PC-9 (cell line): ENCODE measurements around the gene HSPB7. TPM values are rescaled to one million over a fixed set of nuclear protein-coding genes. Genes with fewer than 3 reads are reported as not detected.
A peak's percentile ranks its signal among the peaks of the same experiment; 100 is the strongest.
"Not testable (repeated sequence)": the region's sequence is repeated elsewhere in the genome, so short reads cannot be mapped to it uniquely, and the experiment has no call there.

Experiments used
- BruUV-seq: library from RNA; stranded (reverse); fragments of 400-500 nt; replicated peaks from 2 replicates; lab custom pipeline; 2021; lab: Mats Ljungman, UMichigan
- CTCF ChIA-PET: fragments of 300-600 bp; sonication (Branson Sonifier 250); formaldehyde crosslinking; loops from one replicate; lab custom pipeline; 2022; ENCODE audit warnings: antibody characterized with exemption; lab: Charles Lee
- POLR2A ChIA-PET: fragments of 300-600 bp; sonication (Branson Sonifier 250); formaldehyde crosslinking; loops from one replicate; lab custom pipeline; 2022; ENCODE audit warnings: antibody characterized with exemption; ENCODE audit not compliant: unreplicated experiment; lab: Charles Lee
- DNase-seq, 2 experiments: peaks; one replicate each; pipeline versions ENCODE4 v3.0.0 to v3.0.0-alpha.2; 2015 to 2022; ENCODE audit warnings: mixed read lengths in 1 of 2
- H2AFZ ChIP-seq: fragments of 200-600 bp; sonication (generic); 2 replicates; pipeline ENCODE4 v1.8.1; 2017; ENCODE audit warnings: antibody characterized with exemption
- H3F3A ChIP-seq: fragments of 200-600 bp; sonication (generic); 2 replicates; pipeline ENCODE4 v1.8.1; 2017; ENCODE audit warnings: antibody characterized with exemption, mild to moderate bottlenecking, low read depth; ENCODE audit not compliant: insufficient read depth
- H3K27ac ChIP-seq: fragments of 200-600 bp; sonication (generic); 2 replicates; pipeline ENCODE4 v1.6.1; 2016; ENCODE audit warnings: mixed run types
- H3K27me3 ChIP-seq: fragments of 200-600 bp; sonication (generic); 2 replicates; pipeline ENCODE4 v1.6.1; 2016; ENCODE audit warnings: low read depth, mixed run types; ENCODE audit not compliant: insufficient read depth
- H3K36me3 ChIP-seq: fragments of 200-600 bp; sonication (generic); 2 replicates; pipeline ENCODE4 v1.6.1; 2016; ENCODE audit warnings: low read depth, mixed run types
- H3K4me1 ChIP-seq: fragments of 200-600 bp; sonication (generic); replicated peaks from 2 replicates; pipeline ENCODE4 v1.6.1; 2016; ENCODE audit warnings: mixed run types; ENCODE audit not compliant: insufficient read depth
- H3K4me2 ChIP-seq: fragments of 200-600 bp; sonication (generic); 2 replicates; pipeline ENCODE4 v1.6.1; 2017; ENCODE audit warnings: mixed run types
- H3K4me3 ChIP-seq: fragments of 200-600 bp; sonication (generic); 2 replicates; pipeline ENCODE4 v1.6.1; 2016; ENCODE audit warnings: mixed run types
- H3K79me2 ChIP-seq: fragments of 200-600 bp; sonication (generic); 2 replicates; pipeline ENCODE4 v1.6.1; 2017; ENCODE audit warnings: low read depth, mixed run types
- H3K9me2 ChIP-seq: fragments of 200-600 bp; sonication (generic); 2 replicates; pipeline ENCODE4 v1.8.1; 2017; ENCODE audit warnings: mild to moderate bottlenecking; ENCODE audit not compliant: insufficient read depth
- H3K9me3 ChIP-seq: fragments of 200-600 bp; sonication (generic); 2 replicates; pipeline ENCODE4 v1.8.1; 2016; ENCODE audit warnings: low read depth; ENCODE audit not compliant: insufficient read depth
- H4K20me1 ChIP-seq: fragments of 200-600 bp; sonication (generic); 2 replicates; pipeline ENCODE4 v1.8.1; 2017; ENCODE audit not compliant: insufficient read depth
- EZH2 ChIP-seq: fragments of 200-600 bp; sonication (generic); IDR thresholded peaks from 2 replicates; pipeline ENCODE4 v1.8.0; 2017; ENCODE audit warnings: antibody characterized with exemption, low read depth
- intact Hi-C: fragments of 100-400 bp; cut with micrococcal nuclease; formaldehyde crosslinking; loops from one replicate; pipeline ENCODE4 v1.10.0; 2022; ENCODE audit not compliant: unreplicated experiment
- total RNA-seq: library from RNA; stranded (reverse); gene quantifications from 2 replicates; pipeline ENCODE4 v1.2.3, GENCODE V29; 2021
- TF ChIP-seq, protein P1 (sequence below): fragments of 200-600 bp; sonication (generic); conservative IDR thresholded peaks from 2 replicates; pipeline ENCODE4 v1.6.1; 2017; ENCODE audit warnings: mixed run types, antibody characterized with exemption, mild to moderate bottlenecking, moderate library complexity

Gene HSPB7
- total RNA-seq, 1 experiment from 2014 or later, result not detected

DNA sequence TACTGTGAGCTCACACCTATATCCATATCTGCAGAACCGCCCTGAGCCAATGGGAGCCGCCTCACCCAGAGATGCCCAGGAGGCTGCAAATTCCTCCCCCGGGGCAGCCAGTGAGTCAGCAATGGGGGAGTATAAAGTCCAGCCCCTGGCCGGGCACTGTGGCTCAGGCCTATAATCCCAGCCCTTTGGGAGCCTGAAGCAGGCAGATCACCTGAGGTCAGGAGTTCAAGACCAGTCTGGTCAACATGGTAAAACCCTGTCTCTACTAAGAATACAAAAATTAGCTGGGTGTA is 20.7 kb upstream of the HSPB7 start:
- Histone ChIP-seq H3K4me2 (no peak overlapping the region), H3K36me3 (no peaks in the 10 kb centered on the region), H4K20me1 (no peaks in the 10 kb centered on the region), H3K4me1 (no peaks in the 10 kb centered on the region), H3F3A (no peaks in the 10 kb centered on the region), H3K9me2 (no peaks in the 10 kb centered on the region), H3K79me2 (no peaks in the 10 kb centered on the region), H3K4me3 (no peak overlapping the region), H3K27ac (no peak overlapping the region), H3K9me3 (no peaks in the 10 kb centered on the region), H3K27me3 (no peaks in the 10 kb centered on the region), H2AFZ (no peak overlapping the region)
- CTCF ChIA-PET, result interaction anchor here (0.6 to 0.7 kb wide), 2 partner anchors 46 to 100 kb away, joined by 3 to 4 read pairs; no protein-coding TSS in a partner anchor
- no peak for TF ChIP-seq EZH2
- TF ChIP-seq, protein P1, sequence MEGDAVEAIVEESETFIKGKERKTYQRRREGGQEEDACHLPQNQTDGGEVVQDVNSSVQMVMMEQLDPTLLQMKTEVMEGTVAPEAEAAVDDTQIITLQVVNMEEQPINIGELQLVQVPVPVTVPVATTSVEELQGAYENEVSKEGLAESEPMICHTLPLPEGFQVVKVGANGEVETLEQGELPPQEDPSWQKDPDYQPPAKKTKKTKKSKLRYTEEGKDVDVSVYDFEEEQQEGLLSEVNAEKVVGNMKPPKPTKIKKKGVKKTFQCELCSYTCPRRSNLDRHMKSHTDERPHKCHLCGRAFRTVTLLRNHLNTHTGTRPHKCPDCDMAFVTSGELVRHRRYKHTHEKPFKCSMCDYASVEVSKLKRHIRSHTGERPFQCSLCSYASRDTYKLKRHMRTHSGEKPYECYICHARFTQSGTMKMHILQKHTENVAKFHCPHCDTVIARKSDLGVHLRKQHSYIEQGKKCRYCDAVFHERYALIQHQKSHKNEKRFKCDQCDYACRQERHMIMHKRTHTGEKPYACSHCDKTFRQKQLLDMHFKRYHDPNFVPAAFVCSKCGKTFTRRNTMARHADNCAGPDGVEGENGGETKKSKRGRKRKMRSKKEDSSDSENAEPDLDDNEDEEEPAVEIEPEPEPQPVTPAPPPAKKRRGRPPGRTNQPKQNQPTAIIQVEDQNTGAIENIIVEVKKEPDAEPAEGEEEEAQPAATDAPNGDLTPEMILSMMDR, result no peak
- POLR2A ChIA-PET, result interaction anchor here (0.5 kb wide), 1 partner anchor 513 kb away, joined by 3 read pairs; no protein-coding TSS in a partner anchor
- intact Hi-C loops, result no loop called here
- peak; percentile 50 to 74 for DNase-seq
- no TSS peak for BruUV-seq

DNA sequence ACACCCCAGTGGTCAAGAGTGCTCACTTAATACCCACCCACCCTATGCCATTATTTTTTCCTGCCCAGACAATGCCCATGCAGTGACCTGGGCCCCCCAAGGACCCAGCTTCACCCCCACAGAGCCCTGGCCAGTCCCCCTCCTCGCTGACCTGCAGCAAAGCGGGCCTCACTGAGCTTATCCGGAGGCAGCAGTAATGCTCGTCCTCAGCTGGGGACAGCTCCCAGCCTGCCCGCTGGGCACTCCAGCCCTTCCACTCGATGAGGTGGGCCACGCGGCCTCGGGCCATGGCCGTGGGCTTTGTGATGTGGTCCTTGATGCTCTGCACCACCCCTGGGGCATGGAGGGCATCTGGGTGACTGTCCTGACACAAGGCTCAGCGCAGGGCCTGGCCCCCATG is 18.6 kb upstream of the HSPB7 start:
- BruUV-seq, H4K20me1 ChIP-seq, H3K4me1 ChIP-seq, H3K27me3 ChIP-seq, H3K9me2 ChIP-seq, H3K9me3 ChIP-seq, H3K4me2 ChIP-seq, DNase-seq, POLR2A ChIA-PET, H3K36me3 ChIP-seq, H3F3A ChIP-seq, intact Hi-C loops, H3K79me2 ChIP-seq, H2AFZ ChIP-seq, H3K4me3 ChIP-seq, H3K27ac ChIP-seq, CTCF ChIA-PET: not testable (repeated sequence)

DNA sequence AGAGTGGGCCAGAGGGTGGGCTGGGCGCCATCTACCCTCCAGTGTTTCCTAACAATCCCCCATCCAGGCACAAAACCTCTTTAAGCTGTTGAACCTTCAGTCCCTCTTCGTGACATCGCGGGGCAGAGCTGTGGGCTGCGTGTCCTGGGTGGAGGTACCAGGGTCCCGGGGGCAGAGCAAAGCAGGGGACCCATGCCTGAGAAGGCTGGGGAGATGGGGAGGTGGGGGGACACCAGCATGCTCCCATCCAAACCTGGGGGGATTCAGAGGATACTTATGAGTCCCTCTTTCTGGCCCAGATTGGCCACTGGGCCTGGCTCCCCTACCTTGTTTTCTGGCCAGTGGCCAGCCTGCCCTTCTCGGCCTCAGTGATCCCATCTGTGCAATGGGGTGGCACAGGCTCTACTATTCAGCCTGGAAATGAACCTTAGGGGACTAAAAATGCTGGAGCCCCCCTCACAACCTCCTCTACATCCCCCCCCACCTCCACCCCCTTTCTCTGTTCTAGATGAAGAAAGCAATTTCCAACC is 15.3 kb upstream of the HSPB7 start:
- H3K36me3 ChIP-seq, BruUV-seq, H3K4me1 ChIP-seq, H3K27me3 ChIP-seq, H3K9me2 ChIP-seq, H2AFZ ChIP-seq, H3K4me2 ChIP-seq, POLR2A ChIA-PET, H3K79me2 ChIP-seq, H3F3A ChIP-seq, CTCF ChIA-PET, H3K4me3 ChIP-seq, DNase-seq, H4K20me1 ChIP-seq, H3K9me3 ChIP-seq, H3K27ac ChIP-seq: not testable (repeated sequence)
- intact Hi-C loops, result loop anchor here (2.0 kb wide), 1 partner anchor 292 kb away; no protein-coding TSS in a partner anchor
- TF ChIP-seq, protein P1, result peak; percentile 31; the same call in 1 of the 2 replicates
